ENCODE data around the gene MAT2B. TPM values are rescaled to one million over a fixed set of nuclear protein-coding genes. Genes with fewer than 3 reads are reported as not detected.

The MAT2B gene
- total and polyA plus RNA-seq, 2 of the 13 experiments (the other 11 are each of a cell fraction or from before 2014, with no cell fraction given): 20.2 to 37.1 TPM

DNA sequence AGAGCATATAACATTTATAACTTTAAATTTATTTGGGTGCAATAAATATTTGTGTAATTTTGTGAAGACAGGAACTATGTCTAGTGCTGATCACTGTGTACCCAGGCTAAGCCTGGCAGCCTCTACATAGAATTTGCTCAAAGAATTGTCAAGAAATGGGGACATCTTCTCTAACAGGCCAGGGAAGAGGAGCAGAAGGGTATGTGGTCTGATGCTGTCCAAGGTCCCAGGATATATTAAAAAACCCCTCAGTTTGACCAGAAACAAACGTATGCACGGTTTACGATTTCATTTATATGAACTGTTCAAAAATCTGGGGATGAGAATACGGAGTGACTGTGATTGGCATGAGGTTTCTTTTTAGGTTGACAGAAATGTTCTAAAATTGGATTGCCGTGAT is 55.9 kb downstream of the MAT2B start:
- no peak overlapping the region for H3K9ac ChIP-seq (ENCODE audit: insufficient read depth, low read depth, low read length)
- BruUV-seq (replicated peaks): no TSS peak
- H3K36me3 ChIP-seq (replicated peaks in 1 of 2; ENCODE audit: control insufficient read depth in 1 of 2, insufficient read depth in 2 of 2, low read length in 2 of 2): no peaks in the 10 kb centered on the region
- FAIRE-seq (no peak), ATAC-seq (no peak), DNase-seq (ENCODE audit: low spot score) (no peak)
- no peaks in the 10 kb centered on the region; a peak in 1 of 5 replicates for H3K27me3 ChIP-seq (ENCODE audit: control insufficient read depth in 1 of 2, insufficient read depth in 2 of 2, low read length in 2 of 2)
- 5% methylated on average over 5 of the region's 5 CpGs for WGBS (ENCODE audit: low lambda C conversion rate)
- H2AFZ ChIP-seq (ENCODE audit: low read length): no peak overlapping the region
- intact Hi-C loops (cut with micrococcal nuclease; ENCODE audit: unreplicated experiment): loop anchor here (5.0 kb wide), 1 partner anchor 1111 kb away; no protein-coding TSS in a partner anchor
- ChIA-PET CTCF (ENCODE audit: low intra/inter-chr PET ratio, low total read pairs) (no interaction called here), POLR2A (no interaction called here)
- H3K4me1 ChIP-seq (ENCODE audit: insufficient read depth, low read length): peaks cover 19% of the 10 kb centered on the region
- in situ Hi-C loops (cut with HindIII; ENCODE audit: extremely low pct_ligation_motif_present, low pct_unique_long_range_greater_than_20kb): loop anchor here (10.0 to 25.0 kb wide), 2 partner anchors 453 to 1651 kb away; no protein-coding TSS in a partner anchor
- H3K27ac ChIP-seq (ENCODE audit: extremely low read length, insufficient read depth, low read length): no peak overlapping the region
- no peaks in the 10 kb centered on the region for H4K20me1 ChIP-seq (ENCODE audit: insufficient read depth, low read length)
- H3K4me2 ChIP-seq (ENCODE audit: low read depth, low read length): no peak overlapping the region
- TF ChIP-seq RARG (CRISPR knock-in tag; IDR thresholded peaks at IDR 0.05; ENCODE audit: low read depth) (no peak), BHLHE40 (IDR thresholded peaks at IDR 0.05; ENCODE audit: low read length) (no peak), ZZZ3 (CRISPR knock-in tag; IDR thresholded peaks at IDR 0.05; ENCODE audit: borderline replicate concordance) (no peak), HNRNPL (IDR thresholded peaks at IDR 0.05; ENCODE audit: low read depth, low read length) (no peak), MAFK (conservative IDR thresholded peaks at IDR 0.05 in 1 of 2, IDR thresholded peaks at IDR 0.05 in 1 of 2; ENCODE audit: low read length in 2 of 2) (no peak), ZMYM3 (CRISPR knock-in tag; IDR thresholded peaks at IDR 0.05) (no peak), TEAD2 (CRISPR knock-in tag; IDR thresholded peaks at IDR 0.05) (no peak), ZKSCAN1 (IDR thresholded peaks at IDR 0.05; ENCODE audit: low read length) (no peak), ATF7-NPFF (CRISPR knock-in tag; IDR thresholded peaks at IDR 0.05; ENCODE audit: low read depth) (no peak), CCDC6 (CRISPR knock-in tag; IDR thresholded peaks at IDR 0.05) (no peak), SP1 (IDR thresholded peaks at IDR 0.05) (no peak), SP1 (CRISPR knock-in tag; IDR thresholded peaks at IDR 0.05) (no peak), ZMAT3 (CRISPR knock-in tag; conservative IDR thresholded peaks at IDR 0.05) (no peak), ZNF317 (CRISPR knock-in tag; IDR thresholded peaks at IDR 0.05) (no peak), ISX (CRISPR knock-in tag; conservative IDR thresholded peaks at IDR 0.05) (no peak), DPF2 (CRISPR knock-in tag; IDR thresholded peaks at IDR 0.05; ENCODE audit: borderline replicate concordance, low read depth) (no peak), TARDBP (CRISPR knock-in tag; IDR thresholded peaks at IDR 0.05) (no peak), CCAR2 (optimal IDR thresholded peaks at IDR 0.05; ENCODE audit: low read depth, low read length) (no peak)
- TF ChIP-seq, protein P1, sequence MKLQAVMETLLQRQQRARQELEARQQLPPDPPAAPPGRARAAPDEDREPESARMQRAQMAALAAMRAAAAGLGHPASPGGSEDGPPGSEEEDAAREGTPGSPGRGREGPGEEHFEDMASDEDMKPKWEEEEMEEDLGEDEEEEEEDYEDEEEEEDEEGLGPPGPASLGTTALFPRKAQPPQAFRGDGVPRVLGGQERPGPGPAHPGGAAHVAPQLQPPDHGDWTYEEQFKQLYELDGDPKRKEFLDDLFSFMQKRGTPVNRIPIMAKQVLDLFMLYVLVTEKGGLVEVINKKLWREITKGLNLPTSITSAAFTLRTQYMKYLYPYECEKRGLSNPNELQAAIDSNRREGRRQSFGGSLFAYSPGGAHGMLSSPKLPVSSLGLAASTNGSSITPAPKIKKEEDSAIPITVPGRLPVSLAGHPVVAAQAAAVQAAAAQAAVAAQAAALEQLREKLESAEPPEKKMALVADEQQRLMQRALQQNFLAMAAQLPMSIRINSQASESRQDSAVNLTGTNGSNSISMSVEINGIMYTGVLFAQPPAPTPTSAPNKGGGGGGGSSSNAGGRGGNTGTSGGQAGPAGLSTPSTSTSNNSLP (IDR thresholded peaks at IDR 0.05; ENCODE audit: low read depth, low read length): no peak
- TF ChIP-seq, protein P2, sequence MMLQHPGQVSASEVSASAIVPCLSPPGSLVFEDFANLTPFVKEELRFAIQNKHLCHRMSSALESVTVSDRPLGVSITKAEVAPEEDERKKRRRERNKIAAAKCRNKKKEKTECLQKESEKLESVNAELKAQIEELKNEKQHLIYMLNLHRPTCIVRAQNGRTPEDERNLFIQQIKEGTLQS (CRISPR knock-in tag; IDR thresholded peaks at IDR 0.05): no peak
- H3K79me2 ChIP-seq (ENCODE audit: insufficient read depth, low read length): no peaks in the 10 kb centered on the region
- H3K9me3 ChIP-seq (ENCODE audit: low read length): no peaks in the 10 kb centered on the region
- no peak overlapping the region for H3K4me3 ChIP-seq (replicated peaks in 1 of 3; ENCODE audit: insufficient read depth in 1 of 3, low read depth in 2 of 3, low read length in 3 of 3)
